Thymus (tissue), 11 donors: ENCODE results near the gene CD70. TPM values are rescaled to one million over a fixed set of nuclear protein-coding genes. Genes with fewer than 3 reads are reported as not detected.
"Not testable (repeated sequence)": the region's sequence is repeated elsewhere in the genome, so short reads cannot be mapped to it uniquely, and the experiment has no call there.

ENCODE experiments used
- DNase-seq, 9 donors: peaks; one replicate each; pipeline ENCODE4 v3.0.0-alpha.2; 2013; ENCODE audit warnings: low spot score in 9 of 9, low read depth in 6 of 9, missing footprints in 1 of 9
- H3K27ac ChIP-seq, 2 donors: one replicate each; pipeline ENCODE4 v1.5.1; 2013; ENCODE audit warnings: control low read depth in 1 of 2, low read depth in 1 of 2, low read length in 1 of 2, mild to moderate bottlenecking in 1 of 2, moderate library complexity in 1 of 2
- H3K27me3 ChIP-seq, 2 donors: one replicate each; pipeline ENCODE4 v1.5.1; 2013; ENCODE audit warnings: low read length in 1 of 2; ENCODE audit not compliant: control insufficient read depth in 2 of 2, insufficient read depth in 1 of 2
- H3K36me3 ChIP-seq, 2 donors: one replicate each; pipeline ENCODE4 v1.5.1; 2013; ENCODE audit warnings: low read length in 1 of 2, mild to moderate bottlenecking in 1 of 2, moderate library complexity in 1 of 2; ENCODE audit not compliant: control insufficient read depth in 2 of 2, insufficient read depth in 2 of 2
- H3K4me1 ChIP-seq, 2 donors: one replicate each; pipeline ENCODE4 v1.5.1; 2013; ENCODE audit warnings: low read length in 2 of 2; ENCODE audit not compliant: control insufficient read depth in 2 of 2, insufficient read depth in 2 of 2
- H3K4me3 ChIP-seq, 2 donors: one replicate each; pipeline ENCODE4 v1.5.1; 2013; ENCODE audit warnings: low read length in 2 of 2, control low read depth in 1 of 2, mild to moderate bottlenecking in 1 of 2
- H3K9me3 ChIP-seq, 2 donors: one replicate each; pipeline ENCODE4 v1.5.1; 2013; ENCODE audit warnings: low read length in 1 of 2, mild to moderate bottlenecking in 1 of 2; ENCODE audit not compliant: control insufficient read depth in 2 of 2, insufficient read depth in 1 of 2
- WGBS: extraction: QIAGEN DNeasy Blood & Tissue Kit; methylation state at CpG from one replicate; pipeline ENCODE4 v1.1.7; 2013; 5-methylcytosine and 5-hydroxymethylcytosine counted together
- polyA plus RNA-seq: library from polyadenylated mRNA; stranded (reverse); fragments of 200-250 nt; gene quantifications from one replicate; pipeline ENCODE4 v1.2.3, GENCODE V29; 2013
- total RNA-seq: library from RNA; stranded (reverse); fragments of 120-200 nt; gene quantifications from one replicate; pipeline ENCODE4 v1.2.4, GENCODE V29; 2013
- donor health status: healthy.

The CD70 gene
- total and polyA plus RNA-seq, 2 donors = 4.0 to 11.1 TPM

DNA sequence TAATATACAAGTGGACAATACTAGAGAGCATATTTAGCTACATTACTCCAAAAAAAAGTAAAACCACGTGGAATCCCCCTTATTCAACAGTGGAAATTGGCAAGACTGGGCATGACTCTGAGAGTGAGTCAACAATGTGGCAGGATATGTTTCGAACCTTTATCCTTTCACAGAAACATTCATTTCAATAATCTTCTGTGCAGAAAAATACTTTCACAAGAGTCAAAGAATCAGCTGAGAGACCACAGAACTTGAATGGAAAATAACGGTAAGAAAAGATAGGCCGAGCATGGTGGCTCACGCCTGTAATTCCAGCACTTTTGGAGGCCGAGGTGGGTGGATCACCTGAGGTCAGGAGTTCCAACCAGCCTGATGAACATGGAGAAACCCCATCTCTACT, 25.1 kb upstream of the CD70 start:
- no peaks in the 10 kb centered on the region for H3K9me3 ChIP-seq
- no peak for DNase-seq
- H3K36me3 ChIP-seq = no peaks in the 10 kb centered on the region
- H3K4me3 ChIP-seq = no peak overlapping the region
- no peak overlapping the region for H3K27ac ChIP-seq
- WGBS = 87% methylated on average over 6 of the region's 6 CpGs
- no peaks in the 10 kb centered on the region for H3K4me1 ChIP-seq
- peaks cover 0 to 5% of the 10 kb centered on the region in 2 donors for H3K27me3 ChIP-seq

DNA sequence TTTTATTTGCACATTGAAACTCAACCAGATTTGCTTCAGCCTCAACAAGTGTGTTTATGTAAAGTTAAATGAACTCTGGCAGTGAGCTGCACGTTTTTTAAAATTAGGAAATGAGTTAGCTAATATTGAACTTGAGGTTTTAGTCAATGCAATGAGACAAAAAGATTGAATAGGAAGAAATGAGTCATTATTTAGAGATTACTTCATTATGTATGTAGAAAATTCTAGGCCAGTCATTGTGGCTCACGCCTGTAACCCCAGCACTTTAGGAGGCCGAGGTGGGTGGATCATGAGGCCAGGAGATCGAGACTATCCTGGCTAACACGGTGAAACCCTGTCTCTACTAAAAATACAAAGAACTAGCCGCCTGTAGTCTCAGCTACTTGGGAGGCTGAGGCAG, 22.8 kb upstream of the CD70 start:
- no peak overlapping the region for H3K4me3 ChIP-seq
- H3K36me3 ChIP-seq = no peaks in the 10 kb centered on the region
- DNase-seq = no peak
- no peaks in the 10 kb centered on the region for H3K4me1 ChIP-seq
- no peaks in the 10 kb centered on the region for H3K9me3 ChIP-seq
- peaks cover 3 to 8% of the 10 kb centered on the region in 2 donors for H3K27me3 ChIP-seq
- WGBS = 87% methylated on average over 6 of the region's 6 CpGs
- H3K27ac ChIP-seq = no peak overlapping the region

DNA sequence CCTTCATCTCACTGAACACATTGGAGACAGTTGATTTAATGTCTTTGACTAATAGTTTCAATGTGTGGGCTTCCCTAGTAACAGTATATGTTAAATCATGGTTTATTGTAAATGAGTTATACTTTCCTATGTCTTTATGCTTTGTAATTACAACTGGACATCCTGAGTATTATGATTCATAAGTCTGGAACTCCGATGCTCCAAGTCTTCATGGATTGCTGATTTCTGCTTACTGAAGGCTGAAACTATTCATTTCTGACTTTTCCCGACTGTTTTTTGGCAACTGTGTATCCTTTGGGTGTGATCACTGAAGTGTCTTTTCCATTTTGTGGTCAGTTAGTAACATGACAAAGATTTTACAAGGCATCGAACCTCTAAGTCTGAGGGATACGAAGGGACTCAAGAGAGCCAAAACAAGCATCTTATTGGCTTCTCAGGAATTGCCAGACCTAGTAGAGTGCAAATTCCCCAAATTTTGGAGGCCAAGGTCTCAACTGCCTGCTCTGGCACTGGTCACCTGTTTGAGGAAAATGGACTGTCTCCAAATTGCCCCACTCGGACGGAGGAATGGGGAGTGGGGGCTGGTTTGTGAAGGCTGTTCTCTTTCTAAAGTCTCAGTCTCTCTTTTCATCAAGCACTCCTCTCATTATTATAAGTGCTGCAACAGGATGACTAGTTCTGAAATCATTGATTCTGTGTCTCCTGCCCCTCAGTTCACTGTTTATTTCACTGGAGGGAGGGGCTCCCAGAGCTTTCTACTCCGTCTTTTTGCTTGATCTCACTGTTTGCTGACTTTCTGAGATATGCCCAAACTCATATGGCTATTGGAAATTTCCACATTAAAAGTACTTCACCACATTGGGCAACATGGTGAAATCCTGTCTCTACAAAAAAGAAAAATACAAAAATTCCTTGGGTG, 20.2 kb upstream of the CD70 start:
- 70% methylated on average over 7 of the region's 7 CpGs for WGBS
- H3K27me3 ChIP-seq = peaks cover 3 to 10% of the 10 kb centered on the region in 2 donors
- DNase-seq = no peak

GRCh38 chr19:6608940-6609339, 18.0 kb upstream of the CD70 start:
- WGBS = 78% methylated on average over 5 of the region's 5 CpGs
- Histone ChIP-seq H3K27ac (no peak overlapping the region), H3K4me3 (no peak overlapping the region), H3K9me3 (no peaks in the 10 kb centered on the region), H3K27me3 (peaks cover 3 to 13% of the 10 kb centered on the region in 2 donors), H3K4me1 (no peaks in the 10 kb centered on the region), H3K36me3 (no peaks in the 10 kb centered on the region)
- DNase-seq = no peak

More for the DNA sequence above, 20.2 kb upstream of the CD70 start:
- Histone ChIP-seq H3K27ac (no peak overlapping the region), H3K4me3 (no peak overlapping the region), H3K9me3 (no peaks in the 10 kb centered on the region), H3K4me1 (no peaks in the 10 kb centered on the region), H3K36me3 (no peaks in the 10 kb centered on the region)

- WGBS = 94% methylated on average over 9 of the region's 9 CpGs
- H3K27me3 ChIP-seq = peaks cover 3 to 13% of the 10 kb centered on the region in 2 donors
- not testable (repeated sequence) for H3K4me1 ChIP-seq, DNase-seq, H3K36me3 ChIP-seq, H3K27ac ChIP-seq, H3K9me3 ChIP-seq, H3K4me3 ChIP-seq
These were observed 17.2 kb upstream of the CD70 start for GRCh38 chr19:6608146-6608545.

DNA sequence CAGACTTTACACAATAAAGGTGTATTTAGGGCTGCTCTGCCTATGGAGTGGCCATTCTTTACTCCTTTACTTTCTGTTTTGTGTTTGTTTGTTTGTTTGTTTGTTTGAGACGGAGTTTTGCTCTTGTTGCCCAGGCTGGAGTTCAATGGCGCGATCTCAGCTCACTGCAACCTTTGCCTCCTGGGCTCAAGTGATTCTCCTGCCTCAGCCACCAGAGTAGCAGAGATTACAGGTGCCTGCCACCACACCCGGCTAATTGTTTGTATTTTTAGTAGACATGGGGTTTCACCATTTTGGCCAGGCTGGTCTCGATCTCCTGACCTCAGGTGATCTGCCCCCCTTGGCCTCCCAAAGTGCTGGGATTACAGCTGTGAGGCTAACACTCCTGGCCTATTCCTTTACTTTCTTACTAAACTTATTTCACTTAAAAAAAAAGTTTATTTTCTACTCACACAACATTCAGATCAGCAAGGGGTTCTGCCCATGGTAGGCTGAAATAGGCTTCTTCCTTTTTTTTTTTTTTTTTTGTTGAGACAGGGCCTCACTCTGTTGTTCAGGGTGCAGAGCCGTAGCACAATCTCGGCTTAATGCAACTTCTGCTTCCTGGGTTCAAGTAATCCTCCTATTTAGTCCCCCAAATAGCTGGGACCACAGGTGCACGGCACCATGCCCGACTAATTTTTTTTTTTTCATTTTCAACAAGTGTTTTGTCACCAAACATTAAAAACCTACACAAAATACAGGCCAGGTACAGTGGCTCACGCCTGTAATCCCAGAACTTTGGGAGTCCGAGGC, 15.5 kb upstream of the CD70 start:
- not testable (repeated sequence) for H3K4me3 ChIP-seq, H3K4me1 ChIP-seq, H3K36me3 ChIP-seq, H3K27ac ChIP-seq, H3K9me3 ChIP-seq, DNase-seq
- WGBS = 96% methylated on average over 11 of the region's 11 CpGs
- peaks cover 3 to 12% of the 10 kb centered on the region in 2 donors for H3K27me3 ChIP-seq

- DNase-seq = no peak
- no peaks in the 10 kb centered on the region for H3K36me3 ChIP-seq
- no peaks in the 10 kb centered on the region for H3K4me1 ChIP-seq
- no peak overlapping the region for H3K27ac ChIP-seq
- WGBS = 86% methylated on average over 11 of the region's 11 CpGs
- H3K27me3 ChIP-seq = peaks cover 3 to 6% of the 10 kb centered on the region in 2 donors
- no peaks in the 10 kb centered on the region for H3K9me3 ChIP-seq
- no peak overlapping the region for H3K4me3 ChIP-seq
These were observed 14.0 kb upstream of the CD70 start for GRCh38 chr19:6604906-6605305.

DNA sequence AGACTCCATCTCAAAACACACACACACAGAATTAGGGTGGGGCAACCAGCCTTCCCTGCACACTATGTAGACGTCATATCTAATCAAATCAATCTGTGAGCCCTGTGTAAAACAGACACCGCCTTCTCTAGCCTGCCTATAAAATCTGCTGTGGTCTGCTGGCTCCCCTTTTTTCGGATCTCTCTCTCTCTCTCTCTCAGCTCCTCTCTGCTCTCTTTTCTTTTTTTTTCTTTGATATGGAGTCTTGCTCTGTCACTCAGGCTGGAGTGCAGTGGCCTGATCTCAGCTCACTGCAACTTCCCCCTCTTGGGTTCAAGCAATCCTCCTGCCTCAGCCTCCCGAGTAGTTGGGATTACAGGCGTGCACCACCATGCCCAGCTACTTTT, 11.8 kb upstream of the CD70 start:
- 83% methylated on average over 5 of the region's 5 CpGs for whole genome bisulfite sequencing

DNA sequence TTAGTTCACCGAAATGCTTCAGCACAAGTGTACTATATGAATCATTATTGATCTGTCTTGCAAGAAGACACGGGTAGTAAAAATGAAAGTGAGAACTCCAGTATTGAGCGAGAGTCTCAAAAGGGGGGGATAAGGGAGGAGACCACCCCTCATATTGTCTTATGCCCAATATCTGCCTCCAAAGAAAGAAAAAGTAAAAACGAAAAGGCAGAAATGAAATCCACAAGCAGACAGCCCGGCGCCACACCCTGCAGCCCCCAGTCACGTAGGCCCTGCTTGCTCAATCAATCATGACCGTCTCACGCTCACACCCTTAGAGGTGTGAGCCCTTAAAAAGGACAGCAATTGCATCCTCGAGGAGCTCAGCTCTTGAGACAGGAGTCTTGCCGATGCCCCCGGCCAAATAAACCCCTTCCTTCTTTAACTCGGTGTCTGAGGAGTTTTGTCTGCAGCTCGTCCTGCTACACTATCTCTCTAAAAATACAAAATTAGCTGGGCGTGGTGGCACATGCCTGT, 10.6 kb upstream of the CD70 start:
- WGBS = 88% methylated on average over 15 of the region's 15 CpGs

More for the DNA sequence above, 11.8 kb upstream of the CD70 start:
- no peak for DNase-seq
- H3K4me1 ChIP-seq = no peaks in the 10 kb centered on the region
- H3K27me3 ChIP-seq = peaks cover 0 to 5% of the 10 kb centered on the region in 2 donors
- no peaks in the 10 kb centered on the region for H3K9me3 ChIP-seq
- no peaks in the 10 kb centered on the region for H3K36me3 ChIP-seq
- no peak overlapping the region for H3K4me3 ChIP-seq
- no peak overlapping the region for H3K27ac ChIP-seq

More for the DNA sequence above, 10.6 kb upstream of the CD70 start:
- H3K27ac ChIP-seq, H3K9me3 ChIP-seq, H3K4me3 ChIP-seq, DNase-seq, H3K4me1 ChIP-seq, H3K36me3 ChIP-seq, H3K27me3 ChIP-seq: not testable (repeated sequence)
